ENCODE data around the gene LRRC53. TPM values are rescaled to one million over a fixed set of nuclear protein-coding genes. Genes with fewer than 3 reads are reported as not detected.

Gene LRRC53
- total RNA-seq, 2 experiments from 2014 or later, result not detected

DNA sequence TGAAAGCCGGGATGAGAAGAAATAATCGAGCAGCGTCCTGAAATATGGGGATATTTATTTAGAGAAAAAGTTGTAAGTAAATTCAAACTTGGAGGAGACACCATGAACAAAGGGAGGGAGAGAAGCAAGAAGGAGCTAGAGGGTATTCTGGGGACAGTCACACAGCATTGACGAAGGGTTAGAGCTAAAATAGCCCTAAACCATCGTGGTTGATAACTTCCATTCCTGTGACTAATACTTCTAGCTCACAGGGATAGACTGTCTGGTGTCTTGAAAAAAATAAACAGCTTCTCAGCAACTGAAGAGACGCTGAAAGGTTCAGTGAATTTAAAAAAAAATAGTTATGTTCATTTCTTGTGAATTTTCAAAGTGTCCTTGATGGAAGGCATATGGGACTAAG lies 86.7 kb downstream of the LRRC53 start:
- POLR2A ChIA-PET, result no interaction called here
- H3K9me3 Mint-ChIP-seq, result no peaks in the 10 kb centered on the region
- peaks cover 2% of the 10 kb centered on the region for H3K27me3 Mint-ChIP-seq
- no peak overlapping the region for H3K27ac Mint-ChIP-seq
- no peak overlapping the region for H3K4me3 Mint-ChIP-seq
- H3K4me1 Mint-ChIP-seq (ENCODE audit: low read depth), result no peaks in the 10 kb centered on the region
- no peaks in the 10 kb centered on the region for H3K36me3 Mint-ChIP-seq
- intact Hi-C loops (cut with micrococcal nuclease), result no loop called here
- CTCF ChIA-PET, result no interaction called here
- no peak for DNase-seq

DNA sequence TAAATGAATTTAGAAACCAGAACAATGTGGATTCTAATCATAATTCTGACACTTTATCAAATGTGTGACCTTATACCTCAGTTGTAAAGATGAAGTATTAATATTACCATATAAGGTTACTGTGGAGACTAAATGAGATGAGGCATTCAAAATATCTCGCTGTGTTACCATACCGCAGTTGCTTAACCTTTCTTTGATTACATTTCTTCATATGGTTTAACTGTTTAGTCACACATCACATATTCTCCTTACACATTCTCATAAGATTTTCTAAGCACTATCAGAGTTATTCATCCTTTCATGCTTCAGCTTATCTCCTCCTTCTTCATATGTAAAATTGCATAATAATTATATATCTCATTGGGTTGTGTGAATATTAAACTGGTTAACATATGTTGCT lies 88.9 kb downstream of the LRRC53 start:
- no peak overlapping the region for H3K27ac Mint-ChIP-seq
- H3K9me3 Mint-ChIP-seq, result no peaks in the 10 kb centered on the region
- intact Hi-C loops (cut with micrococcal nuclease), result no loop called here
- H3K36me3 Mint-ChIP-seq, result no peaks in the 10 kb centered on the region
- ChIA-PET CTCF (no interaction called here), POLR2A (no interaction called here)
- peaks cover 2% of the 10 kb centered on the region for H3K27me3 Mint-ChIP-seq
- H3K4me1 Mint-ChIP-seq (ENCODE audit: low read depth), result no peaks in the 10 kb centered on the region
- no peak for DNase-seq
- no peak overlapping the region for H3K4me3 Mint-ChIP-seq

DNA sequence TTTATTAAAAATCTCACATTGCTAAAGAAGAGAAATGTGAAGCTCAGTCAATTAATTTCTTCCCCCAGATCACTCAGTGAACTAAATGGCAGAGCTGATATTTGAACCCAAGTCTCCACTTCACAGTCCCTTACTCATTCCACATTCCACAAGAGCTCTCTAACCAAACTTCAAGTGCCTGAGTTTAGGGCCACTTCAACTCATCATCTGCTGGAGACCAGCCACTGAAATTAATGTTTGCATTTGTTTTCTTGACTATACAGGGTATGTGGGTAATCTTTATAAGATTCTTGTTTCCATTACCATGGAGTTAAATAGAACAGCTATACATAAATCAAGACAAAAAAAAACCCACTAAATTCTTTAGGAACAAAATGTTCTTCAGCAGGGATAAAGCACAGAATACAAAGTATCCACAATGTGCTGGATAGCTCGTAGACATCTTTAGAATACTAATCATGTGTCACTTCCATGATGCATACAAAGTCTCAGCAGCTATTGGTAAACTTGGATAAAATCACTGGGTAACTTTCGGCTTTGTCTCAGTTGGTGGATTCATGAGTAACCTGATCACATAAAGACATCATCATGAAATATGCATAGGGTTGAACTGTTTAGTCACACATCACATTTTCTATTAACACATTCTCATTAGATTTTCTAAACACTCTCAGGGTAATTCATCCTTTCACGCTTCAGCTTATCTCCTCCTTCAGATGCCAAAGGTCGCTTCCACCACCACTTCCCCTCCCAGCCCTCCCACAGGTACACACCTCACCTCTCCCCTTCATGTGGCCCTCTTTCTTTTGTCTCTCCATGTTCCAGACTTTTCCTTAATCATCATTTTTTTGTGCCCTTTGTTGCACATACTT lies 89.8 kb downstream of the LRRC53 start:
- ChIA-PET POLR2A (interaction anchor here (0.6 kb wide), 1 partner anchor 73 kb away, joined by 3 read pairs; no protein-coding TSS in a partner anchor), CTCF (no interaction called here)
- Mint-ChIP-seq H3K9me3 (no peaks in the 10 kb centered on the region), H3K36me3 (no peaks in the 10 kb centered on the region), H3K4me3 (no peak overlapping the region), H3K27me3 (peaks cover 2% of the 10 kb centered on the region), H3K4me1 (ENCODE audit: low read depth) (no peaks in the 10 kb centered on the region), H3K27ac (no peak overlapping the region)
- intact Hi-C loops (cut with micrococcal nuclease), result no loop called here
- DNase-seq, result no peak

DNA sequence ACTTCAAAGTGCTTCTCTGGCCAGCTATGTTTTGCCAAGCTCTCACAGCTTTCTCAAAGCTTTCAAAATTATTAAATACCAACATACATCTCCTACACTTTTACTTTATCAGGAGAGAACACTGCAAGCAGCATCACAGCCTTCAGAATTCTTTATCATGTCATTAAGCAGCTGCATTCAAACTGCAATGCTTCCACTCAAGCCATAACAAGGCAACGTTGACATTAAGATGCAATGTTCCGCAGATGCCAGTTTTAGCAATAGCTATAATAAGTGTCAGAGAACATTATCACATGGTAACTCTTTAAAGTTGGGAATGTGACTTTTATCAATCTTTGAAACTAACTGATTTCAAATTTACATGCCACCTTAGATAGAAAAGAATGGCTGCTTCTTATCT lies 91.9 kb downstream of the LRRC53 start:
- Mint-ChIP-seq H3K27me3 (peaks cover 2% of the 10 kb centered on the region), H3K4me3 (no peak overlapping the region), H3K9me3 (no peaks in the 10 kb centered on the region), H3K4me1 (ENCODE audit: low read depth) (no peaks in the 10 kb centered on the region), H3K27ac (no peak overlapping the region), H3K36me3 (no peaks in the 10 kb centered on the region)
- DNase-seq, result no peak
- ChIA-PET POLR2A (no interaction called here), CTCF (no interaction called here)
- intact Hi-C loops (cut with micrococcal nuclease), result no loop called here

Other genes starting within 250 kb of the LRRC53 start
- gene ERICH3, start 161.2 kb upstream of the LRRC53 start, total RNA-seq, result not detected
- 10 to 100 TPM; 22.0 to 22.5 TPM for gene CRYZ, start 220.4 kb upstream of the LRRC53 start, total RNA-seq
- gene TYW3, start 220.5 kb upstream of the LRRC53 start, total RNA-seq, result 10 to 100 TPM; 29.0 to 30.3 TPM

Measured in activated CD4-positive, alpha-beta memory T cell treated with anti-CD3 and anti-CD28 coated beads for 36 hours (primary cell).